RWPE2 (cell line): ENCODE measurements around the gene AGBL4.
"Not testable (repeated sequence)": the region's sequence is repeated elsewhere in the genome, so short reads cannot be mapped to it uniquely, and the experiment has no call there.

Experiments used
- ATAC-seq: fragments of 200-7000 bp; cut with Tn5 transposase; 3 replicates; pipeline ENCODE4 v1.9.1; 2021; ENCODE audit warnings: low read depth
- DNase-seq: peaks from one replicate; pipeline ENCODE4 v3.0.0-alpha.2; 2020; ENCODE audit warnings: low spot score
- H3K27ac ChIP-seq: fragments of 450-650 bp; 2 replicates; pipeline ENCODE4 v1.5.1; 2017; ENCODE audit warnings: mild to moderate bottlenecking; ENCODE audit not compliant: poor library complexity, severe bottlenecking
- H3K27me3 ChIP-seq: fragments of 250-450 bp; sonication (Bioruptor Pico); 2 replicates; pipeline ENCODE4 v1.5.1; 2021; ENCODE audit warnings: mild to moderate bottlenecking, moderate library complexity; ENCODE audit not compliant: insufficient read depth, poor library complexity, severe bottlenecking
- H3K36me3 ChIP-seq: fragments of 250-450 bp; sonication (Bioruptor Pico); 2 replicates; pipeline ENCODE4 v1.5.1; 2020; ENCODE audit warnings: low read depth, mild to moderate bottlenecking, moderate library complexity
- H3K4me1 ChIP-seq: fragments of 250-450 bp; sonication (Bioruptor Pico); 2 replicates; pipeline ENCODE4 v1.5.1; 2021; ENCODE audit warnings: mild to moderate bottlenecking, moderate library complexity; ENCODE audit not compliant: insufficient read depth, poor library complexity, severe bottlenecking
- H3K4me3 ChIP-seq: fragments of 250-450 bp; sonication (Bioruptor Pico); 2 replicates; pipeline ENCODE4 v1.5.1; 2021; ENCODE audit warnings: mild to moderate bottlenecking, moderate library complexity; ENCODE audit not compliant: severe bottlenecking
- H3K9me3 ChIP-seq: fragments of 250-450 bp; sonication (Bioruptor Pico); 2 replicates; pipeline ENCODE4 v1.5.1; 2021; ENCODE audit warnings: mild to moderate bottlenecking, moderate library complexity; ENCODE audit not compliant: severe bottlenecking
- CTCF ChIP-seq: fragments of 450-650 bp; IDR thresholded peaks from one replicate; pipeline ENCODE4 v1.5.1; 2017; ENCODE audit warnings: mild to moderate bottlenecking, moderate library complexity; ENCODE audit not compliant: poor library complexity, severe bottlenecking

AGBL4 gene

GRCh38 chr1:49339043-49339442 is 684.7 kb downstream of the AGBL4 start:
- H3K9me3 ChIP-seq: peaks cover 2% of the 10 kb centered on the region
- no peak for TF ChIP-seq CTCF
- H3K4me3 ChIP-seq: no peak overlapping the region
- H3K27me3 ChIP-seq: no peaks in the 10 kb centered on the region
- no peaks in the 10 kb centered on the region for H3K4me1 ChIP-seq
- no peak overlapping the region for H3K27ac ChIP-seq
- no peak for ATAC-seq
- no peak for DNase-seq
- no peaks in the 10 kb centered on the region for H3K36me3 ChIP-seq

- ATAC-seq (no peak), DNase-seq (no peak)
- Histone ChIP-seq H3K4me1 (no peaks in the 10 kb centered on the region), H3K4me3 (no peak overlapping the region), H3K27ac (no peak overlapping the region), H3K27me3 (no peaks in the 10 kb centered on the region), H3K36me3 (no peaks in the 10 kb centered on the region), H3K9me3 (peaks cover 2% of the 10 kb centered on the region)
- no peak for TF ChIP-seq CTCF
Measured at GRCh38 chr1:49337251-49337650, 686.5 kb downstream of the AGBL4 start.

GRCh38 chr1:49333906-49334305 is 689.8 kb downstream of the AGBL4 start:
- no peak for TF ChIP-seq CTCF
- Histone ChIP-seq H3K4me3 (no peak overlapping the region), H3K9me3 (no peaks in the 10 kb centered on the region), H3K4me1 (no peaks in the 10 kb centered on the region), H3K27me3 (no peaks in the 10 kb centered on the region), H3K27ac (no peak overlapping the region), H3K36me3 (no peaks in the 10 kb centered on the region)
- DNase-seq (no peak), ATAC-seq (no peak)

- Histone ChIP-seq H3K27me3 (no peaks in the 10 kb centered on the region), H3K36me3 (no peaks in the 10 kb centered on the region), H3K4me3 (no peak overlapping the region), H3K9me3 (no peaks in the 10 kb centered on the region), H3K27ac (no peak overlapping the region), H3K4me1 (no peaks in the 10 kb centered on the region)
- ATAC-seq (no peak), DNase-seq (no peak)
- TF ChIP-seq CTCF: no peak
Measured at GRCh38 chr1:49331066-49331852, 692.5 kb downstream of the AGBL4 start.

- no peaks in the 10 kb centered on the region for H3K36me3 ChIP-seq
- DNase-seq: no peak
- no peak overlapping the region for H3K27ac ChIP-seq
- no peaks in the 10 kb centered on the region for H3K27me3 ChIP-seq
- H3K9me3 ChIP-seq: no peaks in the 10 kb centered on the region
- no peak for TF ChIP-seq CTCF
- H3K4me1 ChIP-seq: no peaks in the 10 kb centered on the region
- ATAC-seq: no peak
- H3K4me3 ChIP-seq: no peak overlapping the region
Measured at GRCh38 chr1:49323925-49324540, 699.7 kb downstream of the AGBL4 start.

GRCh38 chr1:49320493-49320892 is 703.3 kb downstream of the AGBL4 start:
- not testable (repeated sequence) for H3K36me3 ChIP-seq, H3K9me3 ChIP-seq, H3K4me3 ChIP-seq, H3K27ac ChIP-seq, DNase-seq, H3K27me3 ChIP-seq, ATAC-seq, H3K4me1 ChIP-seq
